GM12878 (cell line): Measurements from ENCODE around the gene RDH12. TPM values are rescaled to one million over a fixed set of nuclear protein-coding genes. Genes with fewer than 3 reads are reported as not detected.

Experiments used
- ATAC-seq: fragments of 200-7000 bp; cut with Tn5 transposase; 3 replicates; pipeline ENCODE4 v1.9.1; 2020; ENCODE audit warnings: mild to moderate bottlenecking, moderate library complexity
- BruUV-seq: library from RNA; stranded (reverse); fragments of 400-500 nt; replicated peaks from 2 replicates; lab custom pipeline; 2021; lab: Mats Ljungman, UMichigan
- CTCF ChIA-PET: fragments of 300-600 bp; sonication (Branson Sonifier 250); formaldehyde crosslinking; extraction: SDS; loops from one replicate; lab custom pipeline; 2021; ENCODE audit warnings: inconsistent platforms; lab: Yijun Ruan, JAX
- POLR2A ChIA-PET: fragments of 350-600 bp; formaldehyde crosslinking; extraction: SDS; loops from one replicate; lab custom pipeline; 2021; ENCODE audit warnings: inconsistent platforms; lab: Charles Lee
- RAD21 ChIA-PET: fragments of 300-600 bp; sonication (Branson Sonifier 250); formaldehyde crosslinking; loops from one replicate; lab custom pipeline; 2023; ENCODE audit warnings: antibody characterized with exemption; ENCODE audit not compliant: unreplicated experiment; lab: Charles Lee
- SMC1A ChIA-PET: fragments of 300-600 bp; sonication (Branson Sonifier 250); formaldehyde crosslinking; loops from one replicate; lab custom pipeline; 2023; ENCODE audit not compliant: unreplicated experiment, uncharacterized antibody; lab: Charles Lee
- DNase-seq: peaks from one replicate; pipeline ENCODE4 v3.0.0-alpha.2; 2011; ENCODE audit warnings: low read depth, low spot score
- FAIRE-seq: peaks from 3 replicates; lab custom pipeline; 2011; peaks lifted over from hg19 to GRCh38; lab: Jason Lieb, UNC
- H2AFZ ChIP-seq: 2 replicates; pipeline ENCODE4 v1.6.0; 2011; ENCODE audit warnings: low read depth, low read length, control low read depth; ENCODE audit not compliant: control insufficient read depth
- H3K27ac ChIP-seq: 2 replicates; pipeline ENCODE4 v1.5.1; 2011; ENCODE audit warnings: control low read depth; ENCODE audit not compliant: control insufficient read depth, insufficient read depth
- H3K27me3 ChIP-seq, 2 experiments: replicated peaks in 1 of 2; 2 replicates each; pipeline versions ENCODE4 v1.6.0 to v1.6.1; 2011; ENCODE audit warnings: low read length in 1 of 2; ENCODE audit not compliant: control insufficient read depth in 2 of 2, insufficient read depth in 2 of 2
- H3K36me3 ChIP-seq, 2 experiments: 2 replicates each; pipeline ENCODE4 v1.5.1; 2011; ENCODE audit warnings: low read length in 1 of 2; ENCODE audit not compliant: control insufficient read depth in 2 of 2, insufficient read depth in 2 of 2
- H3K4me1 ChIP-seq: 2 replicates; pipeline ENCODE4 v1.6.1; 2011; ENCODE audit warnings: mild to moderate bottlenecking, low read length, moderate library complexity, mixed read lengths; ENCODE audit not compliant: control insufficient read depth, insufficient read depth
- H3K4me2 ChIP-seq: 2 replicates; pipeline ENCODE4 v1.6.0; 2011; ENCODE audit warnings: control low read depth; ENCODE audit not compliant: control insufficient read depth, insufficient read depth
- H3K4me3 ChIP-seq: fragments of 200-600 bp; sonication (generic); 2 replicates; pipeline ENCODE4 v1.5.1; 2016
- H3K79me2 ChIP-seq: 2 replicates; pipeline ENCODE4 v1.6.0; 2011; ENCODE audit warnings: low read length; ENCODE audit not compliant: control insufficient read depth, insufficient read depth
- H3K9ac ChIP-seq: 2 replicates; pipeline ENCODE4 v1.8.0; 2011; ENCODE audit warnings: low read length, control low read depth, mixed read lengths; ENCODE audit not compliant: control insufficient read depth, insufficient read depth
- H3K9me3 ChIP-seq: replicated peaks from 3 replicates; pipeline ENCODE4 v1.5.1; 2011; ENCODE audit warnings: mild to moderate bottlenecking, low read length; ENCODE audit not compliant: control insufficient read depth, insufficient read depth
- H4K20me1 ChIP-seq: 2 replicates; pipeline ENCODE4 v1.6.0; 2011; ENCODE audit not compliant: control insufficient read depth, insufficient read depth
- ASH2L ChIP-seq: fragments of 300-600, 200-600 bp; sonication (generic); IDR thresholded peaks from 2 replicates; pipeline ENCODE4 v1.6.1; 2017; ENCODE audit warnings: low read depth, mild to moderate bottlenecking, borderline replicate concordance
- CTCF ChIP-seq, 3 experiments: IDR thresholded peaks in 2 of 3; conservative IDR thresholded peaks in 1 of 3; 2 replicates each; pipeline ENCODE4 v1.5.1; 2011; ENCODE audit warnings: low read depth in 3 of 3, low read length in 3 of 3, mild to moderate bottlenecking in 3 of 3, control low read depth in 2 of 3, moderate library complexity in 2 of 3, inconsistent platforms in 1 of 3, mixed read lengths in 1 of 3; ENCODE audit not compliant: control insufficient read depth in 2 of 3, insufficient read depth in 1 of 3; ENCODE audit errors: extremely low read depth in 1 of 3
- ZBED1 ChIP-seq: IDR thresholded peaks from 2 replicates; pipeline ENCODE4 v1.6.1; 2016; ENCODE audit warnings: borderline replicate concordance
- ZZZ3 ChIP-seq: IDR thresholded peaks from 2 replicates; pipeline ENCODE4 v1.6.1; 2011; ENCODE audit warnings: low read depth; ENCODE audit not compliant: control insufficient read depth, insufficient read length
- WGBS: methylation state at CpG from one replicate; pipeline ENCODE4 v1.1.6; 2016; ENCODE audit warnings: low lambda C conversion rate; ENCODE audit not compliant: insufficient replicate concordance, insufficient coverage; ENCODE audit errors: missing lambda C conversion rate; 5-methylcytosine and 5-hydroxymethylcytosine counted together
- in situ Hi-C: fragments of 300-500 bp; cut with MboI; formaldehyde crosslinking; loops from 9 replicates; pipeline ENCODE4 v1.14.3; 2018; ENCODE audit warnings: mixed read lengths
- intact Hi-C: fragments of 100-400 bp; cut with micrococcal nuclease; formaldehyde crosslinking; loops from one replicate; pipeline ENCODE4 v1.14.2; 2022; ENCODE audit not compliant: unreplicated experiment
- polyA plus RNA-seq, 11 experiments: library from polyadenylated mRNA; depleted of rRNA in 4 of 11; unstranded in 6 of 11; stranded (reverse) in 5 of 11; fragments of >200 nt; fragmentation: Nextera tagmentation in 4 of 11; fragmentation: Illumina TruSeq in 1 of 11; extraction: Ambion mirVana in 4 of 11; extraction: Trizol in 1 of 11; gene quantifications; 1 replicate in 1 of 11; 2 replicates in 10 of 11; pipeline versions ENCODE4 v1.2.1 to v1.2.3, GENCODE V29; 2011 to 2016; ENCODE audit warnings: inconsistent platforms in 2 of 11, missing spikeins in 2 of 11, low read depth in 1 of 11
- total RNA-seq, 4 experiments: library from RNA; depleted of rRNA in 3 of 4; stranded (reverse); fragments of >200 nt in 3 of 4; fragmentation: Illumina TruSeq in 1 of 4; extraction: Trizol in 1 of 4; gene quantifications; 2 replicates each; pipeline versions ENCODE4 v1.2.1 to v1.2.3, GENCODE V29; 2013 to 2021

The RDH12 gene
- total and polyA plus RNA-seq, 10 of the 15 experiments (the other 5 are each of a cell fraction or from before 2014, with no cell fraction given): not detected

- Histone ChIP-seq H3K4me3 (peak overlapping the region; percentile 85), H4K20me1 (peaks cover 5% of the 10 kb centered on the region; the same call in 1 of the 2 replicates), H3K9ac (peak overlapping the region; percentile 97), H3K4me1 (peaks cover 9% of the 10 kb centered on the region), H3K27me3 (no peaks in the 10 kb centered on the region), H3K4me2 (peak overlapping the region; percentile 90), H2AFZ (peak overlapping the region; percentile 97), H3K79me2 (peaks cover 29% of the 10 kb centered on the region), H3K9me3 (no peaks in the 10 kb centered on the region), H3K27ac (peak overlapping the region; percentile 97), H3K36me3 (peaks cover 4 to 5% of the 10 kb centered on the region in 2 experiments; a peak in 3 of 4 replicates)
- ChIA-PET CTCF (interaction anchor here (1.0 to 15.6 kb wide), 10 partner anchors 19 to 1171 kb away, joined by 3 to 223 read pairs (median 4); partner anchors contain the start of genes PIGH, RDH11 and RDH12), POLR2A (interaction anchor here (0.5 to 8.0 kb wide), 4 partner anchors 19 to 74 kb away, joined by 4 to 71 read pairs (median 6); partner anchors contain the start of genes PIGH and RDH11), RAD21 (interaction anchor here (1.4 to 1.6 kb wide), 2 partner anchors 21 to 30 kb away, joined by 6 to 8 read pairs; partner anchors contain the start of gene RDH11), SMC1A (interaction anchor here (1.0 to 9.1 kb wide), 7 partner anchors 10 to 309 kb away, joined by 3 to 131 read pairs (median 5); partner anchors contain the start of genes RDH11 and RDH12)
- DNase-seq (no peak), FAIRE-seq (no peak), ATAC-seq (peak; percentile 78)
- intact Hi-C loops (no loop called here), in situ Hi-C loops (no loop called here)
- BruUV-seq: no TSS peak
- 1% methylated on average over 18 of the region's 25 CpGs for WGBS
- TF ChIP-seq ZBED1: 0 out of 2 replicates have a peak, but pooled peaks have one; percentile 3
- TF ChIP-seq CTCF (IDR thresholded peaks at IDR 0.05 in 2 of 3, conservative IDR thresholded peaks at IDR 0.05 in 1 of 3; ENCODE audit: control insufficient read depth in 2 of 3, extremely low read depth in 1 of 3, insufficient read depth in 1 of 3, low read depth in 3 of 3, low read length in 3 of 3): peak in 2 of 3 experiments; percentile 5 to 19; a peak in 1 of 6 replicates
- no peak for TF ChIP-seq ZZZ3
- peak; percentile 86; the same call in 1 of the 2 replicates for TF ChIP-seq ASH2L
Observed at GRCh38 chr14:67674139-67674479, 27.6 kb upstream of the RDH12 start.
